Measurements from ENCODE around the gene KRTAP17-1.

KRTAP17-1 gene

DNA sequence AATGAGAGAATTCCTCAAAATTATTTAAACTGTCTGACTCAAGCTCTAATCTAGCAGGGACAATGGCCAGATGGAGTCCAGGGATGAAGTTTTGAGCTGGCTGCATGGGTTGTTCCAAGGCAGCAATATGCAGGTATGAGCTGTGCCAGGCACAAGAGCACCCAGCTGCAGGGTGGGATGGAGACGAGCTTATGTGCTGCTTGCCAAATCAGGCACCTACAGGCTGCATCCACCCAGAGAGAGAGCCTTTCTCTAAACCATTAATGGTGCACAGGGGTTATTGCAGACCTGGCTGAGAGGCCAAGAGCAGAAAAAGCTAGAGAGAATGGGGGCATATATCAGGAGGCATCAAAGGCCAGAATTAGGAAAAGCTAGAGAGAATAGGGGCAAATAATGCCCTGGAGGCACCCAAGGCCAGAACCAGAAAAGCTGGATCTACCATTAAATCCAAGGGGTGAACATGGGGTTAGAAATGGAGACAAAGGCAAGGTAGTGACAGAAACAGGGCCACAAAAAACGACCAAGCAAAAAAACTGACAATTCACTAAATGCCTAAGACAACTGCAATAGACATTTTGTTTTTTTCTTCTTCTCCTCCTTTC, 24.2 kb upstream of the KRTAP17-1 start:
- no peaks in the 10 kb centered on the region for H3K27me3 Mint-ChIP-seq
- H3K4me1 Mint-ChIP-seq (ENCODE audit: low read depth): peaks cover 80% of the 10 kb centered on the region
- H3K27ac Mint-ChIP-seq: peak overlapping the region; percentile 76
- H3K4me3 Mint-ChIP-seq: peak overlapping the region; percentile 59
- H3K9me3 Mint-ChIP-seq (ENCODE audit: low read depth): peaks cover 5% of the 10 kb centered on the region
- H3K36me3 Mint-ChIP-seq: peaks cover 13% of the 10 kb centered on the region

DNA sequence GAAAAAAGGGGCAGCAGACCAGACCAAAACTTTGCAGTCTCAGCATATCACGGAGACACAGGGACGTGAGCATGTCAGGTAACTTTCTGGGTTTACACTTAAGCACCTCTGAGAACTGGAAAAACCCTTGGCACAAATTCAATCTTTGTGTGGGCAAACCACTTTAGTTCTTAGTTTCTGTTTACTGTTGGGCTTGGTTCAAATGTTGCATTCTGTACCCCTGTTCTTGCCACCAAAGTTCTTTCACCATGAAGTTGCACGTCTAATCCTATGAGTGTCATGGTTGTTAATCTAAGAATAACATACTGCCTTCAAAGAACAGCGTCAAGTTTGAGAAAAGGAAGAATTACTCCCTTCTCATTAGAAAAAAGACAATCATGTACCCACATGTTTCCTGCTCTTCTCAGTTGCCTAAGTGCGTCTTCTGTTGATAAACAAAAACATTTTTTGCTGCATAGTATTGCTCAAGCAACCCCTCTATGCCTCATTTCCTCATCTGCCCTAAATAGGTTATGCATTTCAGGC, 23.5 kb upstream of the KRTAP17-1 start:
- Mint-ChIP-seq H3K27me3 (no peaks in the 10 kb centered on the region), H3K9me3 (ENCODE audit: low read depth) (peaks cover 5% of the 10 kb centered on the region), H3K36me3 (peaks cover 13% of the 10 kb centered on the region), H3K4me1 (ENCODE audit: low read depth) (peaks cover 87% of the 10 kb centered on the region), H3K4me3 (peak overlapping the region; percentile 59), H3K27ac (peak overlapping the region; percentile 75)

DNA sequence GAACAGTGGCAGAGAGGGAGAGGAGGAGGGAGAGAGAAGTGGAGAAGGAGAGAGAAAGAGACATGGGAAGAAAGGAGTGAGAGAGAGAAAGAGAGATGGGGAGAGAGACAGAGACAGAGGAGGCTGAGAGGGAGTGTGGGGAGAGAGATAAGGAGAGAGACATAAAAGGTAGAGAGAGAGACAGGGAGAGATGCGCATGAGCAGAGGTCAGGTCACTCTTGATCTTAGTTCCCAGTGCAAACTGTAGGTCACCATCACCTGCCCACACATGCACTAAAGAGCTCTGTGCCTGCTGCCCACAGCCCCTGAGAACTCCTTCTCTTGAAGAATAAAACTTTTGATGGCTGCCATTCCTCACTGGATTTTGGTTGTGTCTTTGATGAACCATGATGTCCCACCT, 20.2 kb upstream of the KRTAP17-1 start:
- H3K4me3 Mint-ChIP-seq: no peak overlapping the region
- H3K4me1 Mint-ChIP-seq (ENCODE audit: low read depth): peaks cover 72% of the 10 kb centered on the region
- no peaks in the 10 kb centered on the region for H3K9me3 Mint-ChIP-seq (ENCODE audit: low read depth)
- no peak overlapping the region for H3K27ac Mint-ChIP-seq
- H3K27me3 Mint-ChIP-seq: no peaks in the 10 kb centered on the region
- H3K36me3 Mint-ChIP-seq: no peaks in the 10 kb centered on the region

- H3K36me3 Mint-ChIP-seq: no peaks in the 10 kb centered on the region
- H3K4me1 Mint-ChIP-seq (ENCODE audit: low read depth): peaks cover 61% of the 10 kb centered on the region
- H3K27ac Mint-ChIP-seq: no peak overlapping the region
- H3K9me3 Mint-ChIP-seq (ENCODE audit: low read depth): no peaks in the 10 kb centered on the region
- no peak overlapping the region for H3K4me3 Mint-ChIP-seq
- no peaks in the 10 kb centered on the region for H3K27me3 Mint-ChIP-seq
These were observed 19.1 kb upstream of the KRTAP17-1 start for GRCh38 chr17:41334385-41335305.

- Mint-ChIP-seq H3K4me1 (ENCODE audit: low read depth) (peaks cover 55% of the 10 kb centered on the region), H3K27ac (no peak overlapping the region), H3K27me3 (no peaks in the 10 kb centered on the region), H3K36me3 (no peaks in the 10 kb centered on the region), H3K4me3 (peak overlapping the region; percentile 25), H3K9me3 (ENCODE audit: low read depth) (no peaks in the 10 kb centered on the region)
These were observed 18.3 kb upstream of the KRTAP17-1 start for GRCh38 chr17:41333836-41334235.

- no peak overlapping the region for H3K4me3 Mint-ChIP-seq
- no peak overlapping the region for H3K27ac Mint-ChIP-seq
- H3K4me1 Mint-ChIP-seq (ENCODE audit: low read depth): peaks cover 53% of the 10 kb centered on the region
These were observed 17.6 kb upstream of the KRTAP17-1 start for GRCh38 chr17:41333098-41333497.

GRCh38 chr17:41332239-41332638, 16.7 kb upstream of the KRTAP17-1 start:
- Mint-ChIP-seq H3K9me3 (ENCODE audit: low read depth) (no peaks in the 10 kb centered on the region), H3K27me3 (no peaks in the 10 kb centered on the region), H3K4me1 (ENCODE audit: low read depth) (peaks cover 48% of the 10 kb centered on the region), H3K36me3 (no peaks in the 10 kb centered on the region), H3K4me3 (no peak overlapping the region), H3K27ac (no peak overlapping the region)

More at GRCh38 chr17:41333098-41333497, 17.6 kb upstream of the KRTAP17-1 start:
- no peaks in the 10 kb centered on the region for H3K27me3 Mint-ChIP-seq
- H3K36me3 Mint-ChIP-seq: no peaks in the 10 kb centered on the region
- H3K9me3 Mint-ChIP-seq (ENCODE audit: low read depth): no peaks in the 10 kb centered on the region

- Mint-ChIP-seq H3K4me1 (ENCODE audit: low read depth) (peaks cover 53% of the 10 kb centered on the region), H3K4me3 (no peak overlapping the region), H3K27me3 (no peaks in the 10 kb centered on the region), H3K9me3 (ENCODE audit: low read depth) (no peaks in the 10 kb centered on the region), H3K27ac (no peak overlapping the region), H3K36me3 (no peaks in the 10 kb centered on the region)
These were observed 16.1 kb upstream of the KRTAP17-1 start for GRCh38 chr17:41331606-41332005.

DNA sequence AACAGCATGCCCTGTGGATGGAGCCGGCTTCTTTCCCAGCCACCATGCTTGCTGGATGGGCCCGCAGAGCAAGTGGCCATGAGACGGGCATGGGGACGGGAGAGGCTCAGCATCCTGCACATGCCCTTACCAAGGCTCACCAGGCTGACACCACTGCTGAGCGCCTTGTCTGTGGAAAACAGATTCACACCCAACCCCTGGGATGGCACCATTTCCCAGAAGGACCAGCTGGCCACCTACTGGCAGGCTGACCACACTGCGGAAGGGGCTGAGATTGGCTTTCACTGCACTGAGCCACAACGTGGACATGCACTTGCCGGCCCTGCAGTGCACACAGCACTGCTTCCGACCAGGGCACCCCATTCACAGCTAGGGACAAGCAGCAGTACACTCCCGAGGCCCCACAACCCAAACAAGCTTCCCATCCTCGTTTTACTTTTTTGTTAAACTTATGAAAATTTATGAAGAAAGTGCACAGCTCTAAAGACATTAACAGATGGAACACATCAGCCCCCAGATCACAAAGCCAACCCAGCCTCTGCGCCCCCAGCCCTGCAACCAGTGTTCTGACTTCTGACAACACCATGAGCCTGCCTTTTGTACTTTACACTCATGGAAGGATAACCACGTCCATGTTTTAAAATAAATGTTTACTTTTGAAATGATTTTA, 13.9 kb upstream of the KRTAP17-1 start:
- Mint-ChIP-seq H3K4me3 (no peak overlapping the region), H3K36me3 (no peaks in the 10 kb centered on the region), H3K27ac (no peak overlapping the region), H3K27me3 (no peaks in the 10 kb centered on the region), H3K4me1 (ENCODE audit: low read depth) (peaks cover 48% of the 10 kb centered on the region), H3K9me3 (ENCODE audit: low read depth) (no peaks in the 10 kb centered on the region)

GRCh38 chr17:41328207-41328606, 12.7 kb upstream of the KRTAP17-1 start:
- Mint-ChIP-seq H3K27ac (no peak overlapping the region), H3K36me3 (no peaks in the 10 kb centered on the region), H3K27me3 (no peaks in the 10 kb centered on the region), H3K4me3 (no peak overlapping the region), H3K9me3 (ENCODE audit: low read depth) (no peaks in the 10 kb centered on the region), H3K4me1 (ENCODE audit: low read depth) (peaks cover 49% of the 10 kb centered on the region)

DNA sequence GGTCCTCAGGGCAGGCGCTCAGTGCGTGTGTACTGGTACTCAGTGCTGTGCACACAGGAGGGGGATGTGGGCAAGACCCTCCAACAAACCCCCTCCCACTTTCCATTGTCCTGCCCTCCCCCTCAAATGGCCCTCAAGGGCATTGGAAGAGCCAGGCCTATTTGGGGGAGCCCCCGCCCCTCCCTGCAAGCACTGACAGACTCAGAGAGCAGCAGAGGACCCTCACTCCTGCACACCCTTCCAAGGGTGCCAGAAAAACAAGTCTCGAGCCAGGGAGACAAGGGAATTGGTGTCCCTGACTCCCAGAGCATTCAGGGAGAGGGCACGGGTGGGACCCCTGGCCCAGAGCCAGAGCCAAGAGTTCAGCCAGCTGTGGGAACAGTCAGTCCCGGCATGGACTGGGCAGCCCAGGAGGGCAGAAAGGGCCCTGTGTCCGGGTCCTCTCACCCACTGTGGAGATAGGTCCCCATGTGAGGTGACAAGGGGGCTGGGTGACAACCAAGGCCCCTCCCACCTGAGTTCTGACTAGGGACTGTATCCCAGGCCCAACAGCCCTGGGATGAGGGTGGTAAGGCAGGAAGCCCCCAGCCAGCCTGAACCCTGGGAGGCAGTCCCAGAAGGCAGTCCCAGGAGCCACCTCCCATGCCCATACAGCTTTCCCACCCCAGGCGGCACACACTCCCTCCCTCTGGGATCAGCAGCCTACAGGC, 12.1 kb upstream of the KRTAP17-1 start:
- Mint-ChIP-seq H3K27ac (no peak overlapping the region), H3K36me3 (no peaks in the 10 kb centered on the region), H3K4me1 (ENCODE audit: low read depth) (peaks cover 52% of the 10 kb centered on the region), H3K9me3 (ENCODE audit: low read depth) (no peaks in the 10 kb centered on the region), H3K27me3 (no peaks in the 10 kb centered on the region), H3K4me3 (peak overlapping the region; percentile 35)

- Mint-ChIP-seq H3K9me3 (ENCODE audit: low read depth) (no peaks in the 10 kb centered on the region), H3K27ac (no peak overlapping the region), H3K4me1 (ENCODE audit: low read depth) (peaks cover 59% of the 10 kb centered on the region), H3K27me3 (no peaks in the 10 kb centered on the region), H3K4me3 (peak overlapping the region; percentile 40), H3K36me3 (no peaks in the 10 kb centered on the region)
These were observed 10.9 kb upstream of the KRTAP17-1 start for GRCh38 chr17:41326173-41327145.

DNA sequence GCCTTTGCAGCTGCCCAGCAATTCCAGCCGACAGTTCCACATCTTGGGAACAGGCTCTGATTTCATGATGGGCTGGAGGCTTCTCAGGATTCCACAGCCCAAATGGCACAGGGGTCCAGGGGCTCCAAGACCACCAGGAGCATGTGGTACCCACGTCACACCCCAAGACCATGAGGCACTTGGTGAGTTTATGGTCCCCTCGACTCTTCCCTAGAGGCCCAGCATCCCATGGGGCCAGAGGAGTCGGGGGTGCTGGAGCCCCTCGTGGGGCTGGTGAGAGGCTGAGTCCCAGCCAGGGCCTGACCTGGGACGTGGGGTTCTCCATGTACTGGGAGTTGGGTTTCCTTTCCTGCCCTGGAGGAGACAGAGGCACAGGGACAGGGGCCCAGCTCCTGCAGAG, 10.1 kb upstream of the KRTAP17-1 start:
- H3K4me3 Mint-ChIP-seq: no peak overlapping the region
- no peaks in the 10 kb centered on the region for H3K27me3 Mint-ChIP-seq
- peaks cover 63% of the 10 kb centered on the region for H3K4me1 Mint-ChIP-seq (ENCODE audit: low read depth)
- peaks cover under 1% of the 10 kb centered on the region for H3K36me3 Mint-ChIP-seq
- H3K27ac Mint-ChIP-seq: no peak overlapping the region
- H3K9me3 Mint-ChIP-seq (ENCODE audit: low read depth): no peaks in the 10 kb centered on the region
